Stimulated activated effector memory CD8-positive, alpha-beta T cell treated with anti-CD3 and anti-CD28 coated beads, Interleukin-12 subunit alpha, Interleukin-12 subunit beta, amount 100 ng/mL, for 72 hours (primary cell): ENCODE measurements around the gene S100Z.
"Not testable (repeated sequence)": the region's sequence is repeated elsewhere in the genome, so short reads cannot be mapped to it uniquely, and the experiment has no call there.

Experiments used
- ATAC-seq: fragments of 150-1000 bp; cut with Tn5 transposase; 2 replicates; pipeline ENCODE4 v1.10.0; 2021
- DNase-seq, 2 donors: peaks; one replicate each; pipeline ENCODE4 v3.0.0; 2021 to 2022; ENCODE audit warnings: low spot score in 2 of 2
- H3K27ac Mint-ChIP-seq: one replicate; pipeline ENCODE4 v1.8.0; 2022; ENCODE audit warnings: mild to moderate bottlenecking, mixed read lengths
- H3K36me3 Mint-ChIP-seq: one replicate; pipeline ENCODE4 v1.8.0; 2022; ENCODE audit warnings: mild to moderate bottlenecking, mixed read lengths
- H3K4me1 Mint-ChIP-seq: one replicate; pipeline ENCODE4 v1.8.0; 2022; ENCODE audit warnings: mixed read lengths
- H3K4me3 Mint-ChIP-seq: one replicate; pipeline ENCODE4 v1.8.0; 2022; ENCODE audit warnings: mild to moderate bottlenecking, mixed read lengths
- H3K9me3 Mint-ChIP-seq: one replicate; pipeline ENCODE4 v1.8.0; 2022; ENCODE audit warnings: mixed read lengths

S100Z gene

GRCh38 chr5:76852772-76853171, 3.0 kb downstream of the S100Z start:
- H3K36me3 Mint-ChIP-seq = no peaks in the 10 kb centered on the region
- DNase-seq (no peak), ATAC-seq (no peak)
- no peaks in the 10 kb centered on the region for H3K9me3 Mint-ChIP-seq
- no peak overlapping the region for H3K27ac Mint-ChIP-seq
- peaks cover 40% of the 10 kb centered on the region for H3K4me1 Mint-ChIP-seq
- no peak overlapping the region for H3K4me3 Mint-ChIP-seq

- not testable (repeated sequence) for DNase-seq, ATAC-seq, H3K4me3 Mint-ChIP-seq, H3K36me3 Mint-ChIP-seq, H3K9me3 Mint-ChIP-seq, H3K27ac Mint-ChIP-seq
- H3K4me1 Mint-ChIP-seq = peaks cover 40% of the 10 kb centered on the region
These were observed 3.9 kb downstream of the S100Z start for GRCh38 chr5:76853741-76854140.

- Mint-ChIP-seq H3K4me3 (no peak overlapping the region), H3K27ac (peak overlapping the region; percentile 92), H3K9me3 (no peaks in the 10 kb centered on the region), H3K36me3 (no peaks in the 10 kb centered on the region), H3K4me1 (peaks cover 39% of the 10 kb centered on the region)
- DNase-seq (no peak), ATAC-seq (no peak)
These were observed 4.8 kb downstream of the S100Z start for GRCh38 chr5:76854644-76855043.

- not testable (repeated sequence) for H3K36me3 Mint-ChIP-seq, H3K4me3 Mint-ChIP-seq
These were observed 5.7 kb downstream of the S100Z start for GRCh38 chr5:76855501-76855900.

GRCh38 chr5:76855961-76856360, 6.1 kb downstream of the S100Z start:
- Mint-ChIP-seq H3K4me3 (no peak overlapping the region), H3K4me1 (peaks cover 29% of the 10 kb centered on the region), H3K27ac (peak overlapping the region; percentile 92), H3K9me3 (no peaks in the 10 kb centered on the region), H3K36me3 (no peaks in the 10 kb centered on the region)
- DNase-seq (peak; percentile 5 to 63), ATAC-seq (peak; percentile 89)

More at GRCh38 chr5:76855501-76855900, 5.7 kb downstream of the S100Z start:
- H3K27ac Mint-ChIP-seq = peak overlapping the region; percentile 92
- H3K9me3 Mint-ChIP-seq, ATAC-seq, DNase-seq: not testable (repeated sequence)
- peaks cover 33% of the 10 kb centered on the region for H3K4me1 Mint-ChIP-seq

GRCh38 chr5:76856800-76857199, 7.0 kb downstream of the S100Z start:
- Mint-ChIP-seq H3K4me1 (peaks cover 22% of the 10 kb centered on the region), H3K27ac (peak overlapping the region; percentile 92)
- DNase-seq, H3K36me3 Mint-ChIP-seq, H3K9me3 Mint-ChIP-seq, ATAC-seq, H3K4me3 Mint-ChIP-seq: not testable (repeated sequence)

- Mint-ChIP-seq H3K36me3 (no peaks in the 10 kb centered on the region), H3K4me3 (no peak overlapping the region), H3K27ac (no peak overlapping the region), H3K9me3 (no peaks in the 10 kb centered on the region), H3K4me1 (peaks cover 22% of the 10 kb centered on the region)
- no peak for DNase-seq
- no peak for ATAC-seq
These were observed 9.9 kb downstream of the S100Z start for GRCh38 chr5:76859591-76860247.

GRCh38 chr5:76861612-76862011, 11.8 kb downstream of the S100Z start:
- no peak for ATAC-seq
- no peak overlapping the region for H3K4me3 Mint-ChIP-seq
- H3K9me3 Mint-ChIP-seq = no peaks in the 10 kb centered on the region
- DNase-seq = no peak
- no peaks in the 10 kb centered on the region for H3K36me3 Mint-ChIP-seq
- H3K4me1 Mint-ChIP-seq = peaks cover 5% of the 10 kb centered on the region
- no peak overlapping the region for H3K27ac Mint-ChIP-seq

GRCh38 chr5:76863001-76863400, 13.2 kb downstream of the S100Z start:
- ATAC-seq = no peak
- no peak overlapping the region for H3K4me3 Mint-ChIP-seq
- H3K4me1 Mint-ChIP-seq = no peaks in the 10 kb centered on the region
- H3K9me3 Mint-ChIP-seq = no peaks in the 10 kb centered on the region
- DNase-seq = no peak
- H3K27ac Mint-ChIP-seq = no peak overlapping the region
- H3K36me3 Mint-ChIP-seq = no peaks in the 10 kb centered on the region

GRCh38 chr5:76866503-76866902, 16.7 kb downstream of the S100Z start:
- Mint-ChIP-seq H3K36me3 (no peaks in the 10 kb centered on the region), H3K4me1 (no peaks in the 10 kb centered on the region), H3K9me3 (no peaks in the 10 kb centered on the region), H3K4me3 (no peak overlapping the region), H3K27ac (no peak overlapping the region)
- ATAC-seq (no peak), DNase-seq (no peak)

- no peaks in the 10 kb centered on the region for H3K9me3 Mint-ChIP-seq
- H3K36me3 Mint-ChIP-seq = no peaks in the 10 kb centered on the region
- no peak for DNase-seq
- no peak overlapping the region for H3K4me3 Mint-ChIP-seq
- H3K27ac Mint-ChIP-seq = no peak overlapping the region
- ATAC-seq = no peak
- no peaks in the 10 kb centered on the region for H3K4me1 Mint-ChIP-seq
These were observed 17.2 kb downstream of the S100Z start for GRCh38 chr5:76867038-76867437.

GRCh38 chr5:76867827-76868693, 18.2 kb downstream of the S100Z start:
- H3K27ac Mint-ChIP-seq = no peak overlapping the region
- DNase-seq (peak; percentile 46 to 83), ATAC-seq (peak; percentile 70)
- H3K36me3 Mint-ChIP-seq = no peaks in the 10 kb centered on the region
- H3K4me3 Mint-ChIP-seq = no peak overlapping the region
- H3K4me1 Mint-ChIP-seq = no peaks in the 10 kb centered on the region
- no peaks in the 10 kb centered on the region for H3K9me3 Mint-ChIP-seq

GRCh38 chr5:76870046-76870445, 20.2 kb downstream of the S100Z start:
- H3K9me3 Mint-ChIP-seq = no peaks in the 10 kb centered on the region
- ATAC-seq = no peak
- H3K4me1 Mint-ChIP-seq = no peaks in the 10 kb centered on the region
- H3K27ac Mint-ChIP-seq = no peak overlapping the region
- DNase-seq = no peak
- H3K36me3 Mint-ChIP-seq = no peaks in the 10 kb centered on the region
- no peak overlapping the region for H3K4me3 Mint-ChIP-seq

GRCh38 chr5:76874088-76874581, 24.3 kb downstream of the S100Z start:
- H3K9me3 Mint-ChIP-seq = no peaks in the 10 kb centered on the region
- H3K36me3 Mint-ChIP-seq = no peaks in the 10 kb centered on the region
- H3K4me3 Mint-ChIP-seq = no peak overlapping the region
- no peak for DNase-seq
- H3K4me1 Mint-ChIP-seq = no peaks in the 10 kb centered on the region
- no peak overlapping the region for H3K27ac Mint-ChIP-seq
- ATAC-seq = no peak

- Mint-ChIP-seq H3K4me3 (no peak overlapping the region), H3K4me1 (no peaks in the 10 kb centered on the region), H3K9me3 (no peaks in the 10 kb centered on the region), H3K27ac (no peak overlapping the region), H3K36me3 (no peaks in the 10 kb centered on the region)
- ATAC-seq (no peak), DNase-seq (no peak)
These were observed 39.0 kb downstream of the S100Z start for GRCh38 chr5:76888733-76889300.
